GM18505 (cell line): ENCODE measurements around the gene ATXN1.

Source experiments
- ATAC-seq: cut with Tn5 transposase; IDR thresholded peaks from one replicate; pipeline ENCODE4 v1.9.1; 2021; ENCODE audit not compliant: unreplicated experiment
- POLR2A ChIP-seq: IDR thresholded peaks from 4 replicates; pipeline ENCODE4 v1.6.1; 2011; ENCODE audit warnings: borderline replicate concordance; ENCODE audit not compliant: insufficient read depth, insufficient read length; ENCODE audit errors: extremely low read depth

Gene ATXN1

GRCh38 chr6:16335176-16335575, 426.1 kb downstream of the ATXN1 start:
- no peak for ATAC-seq
- TF ChIP-seq POLR2A, result no peak

GRCh38 chr6:16334671-16335070, 426.6 kb downstream of the ATXN1 start:
- no peak for ATAC-seq
- no peak for TF ChIP-seq POLR2A

- TF ChIP-seq POLR2A, result no peak
- no peak for ATAC-seq
Measured at GRCh38 chr6:16333580-16333979, 427.7 kb downstream of the ATXN1 start.

- peak; percentile 84 for ATAC-seq
- no peak for TF ChIP-seq POLR2A
Measured at GRCh38 chr6:16332175-16332542, 429.1 kb downstream of the ATXN1 start.

- ATAC-seq, result no peak
- no peak for TF ChIP-seq POLR2A
Measured at GRCh38 chr6:16331384-16332174, 429.7 kb downstream of the ATXN1 start.

GRCh38 chr6:16329233-16329632, 432.0 kb downstream of the ATXN1 start:
- no peak for ATAC-seq
- no peak for TF ChIP-seq POLR2A

- no peak for ATAC-seq
- no peak for TF ChIP-seq POLR2A
Measured at GRCh38 chr6:16327777-16328325, 433.4 kb downstream of the ATXN1 start.

- no peak for TF ChIP-seq POLR2A
- no peak for ATAC-seq
Measured at GRCh38 chr6:16326971-16327776, 434.1 kb downstream of the ATXN1 start.

GRCh38 chr6:16326531-16326930, 434.7 kb downstream of the ATXN1 start:
- TF ChIP-seq POLR2A, result no peak
- no peak for ATAC-seq

- no peak for ATAC-seq
- TF ChIP-seq POLR2A, result no peak
Measured at GRCh38 chr6:16324606-16325225, 436.5 kb downstream of the ATXN1 start.

- no peak for TF ChIP-seq POLR2A
- ATAC-seq, result no peak
Measured at GRCh38 chr6:16324184-16324583, 437.1 kb downstream of the ATXN1 start.

- peak; percentile 79 for ATAC-seq
Measured at GRCh38 chr6:16322666-16323312, 438.5 kb downstream of the ATXN1 start.

GRCh38 chr6:16321826-16322225, 439.4 kb downstream of the ATXN1 start:
- ATAC-seq, result no peak
- no peak for TF ChIP-seq POLR2A

More at GRCh38 chr6:16322666-16323312, 438.5 kb downstream of the ATXN1 start:
- peak; percentile 27 for TF ChIP-seq POLR2A

- ATAC-seq, result no peak
- TF ChIP-seq POLR2A, result no peak
Measured at GRCh38 chr6:16321341-16321710, 439.9 kb downstream of the ATXN1 start.
